Peyer's patch (tissue), 4 donors: Measurements from ENCODE around the gene NFKBIE. TPM values are rescaled to one million over a fixed set of nuclear protein-coding genes. Genes with fewer than 3 reads are reported as not detected.

Experiments used
- DNase-seq, 3 donors: peaks; one replicate each; pipeline ENCODE4 v3.0.0-alpha.2; 2017 to 2019
- H3K27ac ChIP-seq, 4 donors: fragments of 200-600 bp; sonication (generic); one replicate each; pipeline ENCODE4 v1.5.1; 2016 to 2019
- H3K27me3 ChIP-seq, 2 donors: fragments of 200-600 bp; sonication (generic); one replicate each; pipeline ENCODE4 v1.5.1; 2019
- H3K36me3 ChIP-seq, 3 donors: fragments of 200-600 bp; sonication (generic); one replicate each; pipeline ENCODE4 v1.5.1; 2016 to 2019
- H3K4me1 ChIP-seq, 4 donors: fragments of 200-600 bp; sonication (generic); one replicate each; pipeline ENCODE4 v1.5.1; 2016 to 2019
- H3K4me3 ChIP-seq, 4 donors: fragments of 200-600 bp; sonication (generic); 1 replicate in 3 of 4; 2 replicates in 1 of 4; pipeline ENCODE4 v1.5.1; 2016 to 2019; ENCODE audit warnings: mild to moderate bottlenecking in 1 of 4
- H3K9me3 ChIP-seq, 4 donors: fragments of 200-600 bp; sonication (generic); one replicate each; pipeline ENCODE4 v1.5.1; 2016 to 2019; ENCODE audit warnings: mild to moderate bottlenecking in 1 of 4
- POLR2A ChIP-seq, 2 donors: fragments of 450-650 bp; IDR thresholded peaks; one replicate each; pipeline ENCODE4 v1.5.1; 2017; ENCODE audit warnings: antibody characterized with exemption in 2 of 2, mild to moderate bottlenecking in 2 of 2, moderate library complexity in 2 of 2
- total RNA-seq, 4 donors: library from RNA; depleted of rRNA; stranded (reverse); fragments of >200 nt; gene quantifications; one replicate each; pipeline ENCODE4 v1.1.0, GENCODE V29; 2016
- TF ChIP-seq, protein P1 (sequence below), 6 experiments: fragments of 450-650 bp in 4 of 6; fragments of 200-600 bp in 2 of 6; sonication (generic) in 1 of 6; IDR thresholded peaks; one replicate each; pipeline ENCODE4 v1.5.1; 2017 to 2019; ENCODE audit warnings: antibody characterized with exemption in 6 of 6, mild to moderate bottlenecking in 3 of 6, moderate library complexity in 1 of 6

NFKBIE gene
- total RNA-seq, 4 donors from 2014 or later, result 16.9 to 36.3 (median 24.9) TPM

DNA sequence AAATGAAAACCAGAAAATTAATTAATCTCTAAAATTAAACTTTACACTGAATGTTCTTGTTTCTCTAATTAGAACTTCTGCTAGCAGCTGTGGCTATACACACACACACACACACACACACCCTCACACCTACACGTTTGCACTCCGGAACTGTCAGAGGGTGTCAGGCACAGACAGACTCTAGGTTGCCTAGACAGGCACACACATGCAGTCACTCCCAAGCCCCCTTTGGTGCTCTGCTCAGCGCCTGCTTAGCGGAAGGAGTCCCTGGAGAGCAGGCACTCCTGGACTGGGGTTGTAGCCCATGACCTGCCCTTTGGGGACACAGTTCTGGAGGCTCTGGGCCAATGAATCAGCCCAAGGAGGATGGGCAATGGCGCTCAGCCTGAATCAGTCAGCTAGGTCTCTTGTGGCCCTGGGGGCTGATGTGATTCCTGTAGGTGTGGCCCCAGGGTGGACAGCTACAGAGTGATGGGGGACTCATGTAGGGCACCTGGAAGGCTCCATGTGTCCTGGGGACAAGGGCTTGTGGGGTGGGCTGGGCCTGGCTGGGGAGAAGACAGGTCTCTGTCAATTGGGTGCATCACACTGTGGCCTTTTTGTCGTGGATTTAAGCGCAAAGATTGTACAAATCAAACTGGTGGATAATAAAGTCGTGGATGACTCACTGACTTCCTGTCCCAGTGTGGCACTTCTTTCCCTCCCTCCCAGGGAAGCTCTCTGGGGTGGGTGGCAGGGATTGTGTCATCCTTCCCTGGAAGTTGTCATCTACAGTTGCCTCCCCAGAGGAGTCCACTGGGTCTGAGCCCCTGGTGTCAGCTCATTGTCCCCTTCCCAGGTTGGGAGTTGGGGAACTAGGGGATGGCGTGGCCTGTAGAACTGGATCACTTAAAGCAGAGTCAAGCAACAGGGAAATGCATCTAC lies 13.7 kb upstream of the NFKBIE start:
- H3K27me3 ChIP-seq, result peaks cover 0 to 13% of the 10 kb centered on the region in 2 donors
- no peaks in the 10 kb centered on the region for H3K36me3 ChIP-seq
- H3K4me1 ChIP-seq, result peaks cover 0 to 12% (median 3%) of the 10 kb centered on the region in 4 donors
- TF ChIP-seq, protein P1, sequence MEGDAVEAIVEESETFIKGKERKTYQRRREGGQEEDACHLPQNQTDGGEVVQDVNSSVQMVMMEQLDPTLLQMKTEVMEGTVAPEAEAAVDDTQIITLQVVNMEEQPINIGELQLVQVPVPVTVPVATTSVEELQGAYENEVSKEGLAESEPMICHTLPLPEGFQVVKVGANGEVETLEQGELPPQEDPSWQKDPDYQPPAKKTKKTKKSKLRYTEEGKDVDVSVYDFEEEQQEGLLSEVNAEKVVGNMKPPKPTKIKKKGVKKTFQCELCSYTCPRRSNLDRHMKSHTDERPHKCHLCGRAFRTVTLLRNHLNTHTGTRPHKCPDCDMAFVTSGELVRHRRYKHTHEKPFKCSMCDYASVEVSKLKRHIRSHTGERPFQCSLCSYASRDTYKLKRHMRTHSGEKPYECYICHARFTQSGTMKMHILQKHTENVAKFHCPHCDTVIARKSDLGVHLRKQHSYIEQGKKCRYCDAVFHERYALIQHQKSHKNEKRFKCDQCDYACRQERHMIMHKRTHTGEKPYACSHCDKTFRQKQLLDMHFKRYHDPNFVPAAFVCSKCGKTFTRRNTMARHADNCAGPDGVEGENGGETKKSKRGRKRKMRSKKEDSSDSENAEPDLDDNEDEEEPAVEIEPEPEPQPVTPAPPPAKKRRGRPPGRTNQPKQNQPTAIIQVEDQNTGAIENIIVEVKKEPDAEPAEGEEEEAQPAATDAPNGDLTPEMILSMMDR (IDR thresholded peaks at IDR 0.05), result no peak
- no peak for TF ChIP-seq POLR2A (IDR thresholded peaks at IDR 0.05)
- no peak overlapping the region for H3K27ac ChIP-seq
- DNase-seq, result no peak
- no peak overlapping the region for H3K4me3 ChIP-seq
- H3K9me3 ChIP-seq, result no peaks in the 10 kb centered on the region

DNA sequence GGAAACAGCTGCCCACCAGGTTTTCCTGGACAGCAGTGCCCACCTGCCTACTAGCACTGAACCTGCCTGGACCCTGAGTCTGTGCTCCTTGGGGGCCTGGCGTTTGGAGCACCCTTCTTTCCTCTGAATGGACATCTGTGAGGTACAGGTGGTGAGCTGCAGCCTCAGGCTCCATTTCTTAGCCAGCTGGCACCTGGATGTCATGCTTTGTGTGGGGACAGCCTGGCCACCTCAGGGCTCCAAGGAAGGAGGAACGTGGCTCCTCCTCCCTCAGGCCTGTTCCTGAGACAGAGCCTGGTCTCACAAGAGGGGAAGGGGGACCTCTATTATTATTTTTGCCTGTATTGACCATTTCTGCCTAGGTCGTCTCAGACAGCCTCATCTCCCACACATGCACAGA lies 13.0 kb upstream of the NFKBIE start:
- peaks cover 0 to 12% (median 3%) of the 10 kb centered on the region in 4 donors for H3K4me1 ChIP-seq
- H3K27ac ChIP-seq, result no peak overlapping the region
- H3K36me3 ChIP-seq, result no peaks in the 10 kb centered on the region
- H3K9me3 ChIP-seq, result no peaks in the 10 kb centered on the region
- peaks cover 0 to 13% of the 10 kb centered on the region in 2 donors for H3K27me3 ChIP-seq
- TF ChIP-seq, protein P1 (IDR thresholded peaks at IDR 0.05), result no peak
- no peak for TF ChIP-seq POLR2A (IDR thresholded peaks at IDR 0.05)
- no peak overlapping the region for H3K4me3 ChIP-seq
- DNase-seq, result no peak

DNA sequence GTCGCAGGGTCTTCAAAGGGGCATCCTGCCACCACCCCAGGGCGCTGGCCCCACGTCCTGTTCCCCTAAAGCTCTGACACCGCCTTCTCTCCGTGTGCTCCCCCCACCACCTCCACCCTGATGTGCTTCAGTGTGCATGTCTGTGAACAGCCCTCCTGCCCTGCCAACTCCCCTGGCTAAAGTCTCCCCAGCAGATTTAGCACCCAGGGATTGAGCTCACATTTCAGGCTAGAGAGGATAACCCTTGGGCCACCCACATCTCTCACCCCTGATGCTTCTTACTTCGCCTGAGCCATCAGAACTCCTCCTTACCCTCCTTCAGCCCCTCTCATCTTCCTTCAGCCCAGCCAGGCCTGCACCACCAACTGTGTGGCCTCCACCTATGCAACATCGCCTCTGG lies 12.4 kb upstream of the NFKBIE start:
- Histone ChIP-seq H3K27ac (no peak overlapping the region), H3K9me3 (no peaks in the 10 kb centered on the region), H3K4me1 (peaks cover 0 to 12% (median 3%) of the 10 kb centered on the region in 4 donors), H3K27me3 (peaks cover 0 to 13% of the 10 kb centered on the region in 2 donors), H3K36me3 (no peaks in the 10 kb centered on the region), H3K4me3 (no peak overlapping the region)
- no peak for DNase-seq
- TF ChIP-seq, protein P1 (IDR thresholded peaks at IDR 0.05), result no peak
- no peak for TF ChIP-seq POLR2A (IDR thresholded peaks at IDR 0.05)

DNA sequence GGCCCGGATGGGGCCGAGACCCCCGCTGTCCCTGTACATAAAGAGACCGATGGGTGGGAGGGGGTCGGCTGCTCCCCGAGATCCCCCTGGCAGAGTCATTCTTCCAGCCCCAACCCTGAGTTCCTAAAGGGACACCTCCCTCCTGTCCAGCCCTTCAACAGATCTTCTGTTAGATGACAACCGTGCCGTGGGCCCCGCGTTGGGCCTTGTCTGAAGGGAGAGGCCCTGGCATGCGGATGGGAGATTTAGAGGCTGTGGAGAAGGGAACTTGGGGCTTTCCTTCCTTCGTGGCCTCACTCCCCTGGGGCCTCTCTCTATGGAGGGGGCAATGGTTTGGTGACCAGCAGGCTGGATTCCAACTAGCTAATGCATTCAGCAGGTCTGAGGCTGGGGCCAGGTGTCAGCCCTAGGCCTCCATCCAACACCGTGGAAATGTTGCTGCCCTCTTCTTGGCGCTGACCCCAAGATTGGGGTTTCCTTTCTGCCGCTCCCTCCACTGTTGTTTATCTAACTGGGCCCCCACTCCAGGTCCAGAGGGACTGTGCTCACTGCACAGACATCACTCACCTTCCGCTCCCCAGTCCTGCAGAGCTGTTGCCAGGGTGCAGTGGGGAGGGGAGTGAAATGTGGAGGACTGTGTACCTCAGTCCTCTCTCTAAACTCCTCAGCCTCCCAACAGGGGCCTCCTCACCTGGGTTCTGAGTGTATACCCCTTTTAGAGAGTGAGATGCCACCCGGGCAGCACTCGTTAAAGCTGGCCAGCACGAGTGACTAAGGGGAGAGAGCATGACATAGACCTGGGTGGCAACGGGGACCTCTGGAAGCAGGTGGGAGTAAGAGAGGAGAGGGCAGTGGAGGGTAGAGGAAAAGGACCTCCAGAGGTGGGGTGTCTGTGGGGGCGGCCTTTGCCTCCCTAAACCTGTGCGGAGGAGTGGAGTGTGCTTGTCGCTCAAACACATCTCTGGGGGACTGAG lies 11.6 kb upstream of the NFKBIE start:
- DNase-seq, result no peak
- Histone ChIP-seq H3K36me3 (no peaks in the 10 kb centered on the region), H3K4me1 (peaks cover 0 to 12% (median 3%) of the 10 kb centered on the region in 4 donors), H3K27ac (no peak overlapping the region), H3K27me3 (peaks cover 0 to 13% of the 10 kb centered on the region in 2 donors), H3K4me3 (no peak overlapping the region), H3K9me3 (no peaks in the 10 kb centered on the region)
- TF ChIP-seq, protein P1 (IDR thresholded peaks at IDR 0.05), result no peak
- TF ChIP-seq POLR2A (IDR thresholded peaks at IDR 0.05), result no peak
